Natural killer cell (primary cell): ENCODE data around the gene COL15A1. TPM values are rescaled to one million over a fixed set of nuclear protein-coding genes. Genes with fewer than 3 reads are reported as not detected.

Experiments
- ATAC-seq, 3 donors: fragments of 150-1000 bp in 2 of 3; fragments of 200-7000 bp in 1 of 3; cut with Tn5 transposase; 1 replicate in 1 of 3; 2 replicates in 2 of 3; pipeline ENCODE4 v1.10.0; 2021; ENCODE audit warnings: mild to moderate bottlenecking in 2 of 3, moderate library complexity in 2 of 3
- DNase-seq, 2 donors: peaks; one replicate each; pipeline versions ENCODE4 v3.0.0 to v3.0.0-alpha.2; 2013 to 2021; ENCODE audit warnings: mixed read lengths in 1 of 2
- H3K27ac ChIP-seq: one replicate; pipeline ENCODE4 v1.5.1; 2013; ENCODE audit warnings: mild to moderate bottlenecking, low read length
- H3K27me3 ChIP-seq: one replicate; pipeline ENCODE4 v1.6.1; 2013; ENCODE audit warnings: low read length; ENCODE audit not compliant: control insufficient read depth, insufficient read depth
- H3K36me3 ChIP-seq: one replicate; pipeline ENCODE4 v1.6.1; 2013; ENCODE audit warnings: low read length; ENCODE audit not compliant: control insufficient read depth, insufficient read depth
- H3K4me1 ChIP-seq: one replicate; pipeline ENCODE4 v1.6.1; 2013; ENCODE audit warnings: low read length; ENCODE audit not compliant: control insufficient read depth, insufficient read depth
- H3K4me3 ChIP-seq: one replicate; pipeline ENCODE4 v1.5.1; 2013; ENCODE audit warnings: low read length
- H3K9me3 ChIP-seq: one replicate; pipeline ENCODE4 v1.6.1; 2013; ENCODE audit warnings: low read length; ENCODE audit not compliant: control insufficient read depth, insufficient read depth
- H3K27ac Mint-ChIP-seq, 2 donors: one replicate each; pipeline ENCODE4 v1.8.0; 2022; ENCODE audit warnings: mild to moderate bottlenecking in 2 of 2, mixed read lengths in 2 of 2, moderate library complexity in 1 of 2
- H3K27me3 Mint-ChIP-seq, 2 donors: one replicate each; pipeline ENCODE4 v1.8.0; 2022; ENCODE audit warnings: low read depth in 2 of 2, mixed read lengths in 2 of 2
- H3K36me3 Mint-ChIP-seq: one replicate; pipeline ENCODE4 v1.8.0; 2022; ENCODE audit warnings: mixed read lengths
- H3K4me1 Mint-ChIP-seq, 2 donors: one replicate each; pipeline ENCODE4 v1.8.0; 2022; ENCODE audit warnings: mixed read lengths in 2 of 2
- H3K4me3 Mint-ChIP-seq: one replicate; pipeline ENCODE4 v1.8.0; 2022; ENCODE audit warnings: mild to moderate bottlenecking, moderate library complexity, mixed read lengths
- H3K9me3 Mint-ChIP-seq, 2 donors: one replicate each; pipeline ENCODE4 v1.8.0; 2022; ENCODE audit warnings: mixed read lengths in 2 of 2
- WGBS: methylation state at CpG from one replicate; pipeline ENCODE4 v1.1.7; 2013; ENCODE audit warnings: missing lambda C conversion rate; ENCODE audit not compliant: insufficient coverage; 5-methylcytosine and 5-hydroxymethylcytosine counted together
- intact Hi-C: fragments of 100-400 bp; cut with micrococcal nuclease; formaldehyde crosslinking; loops from one replicate; pipeline ENCODE4 v1.14.2; 2022
- total RNA-seq, 4 donors: library from RNA; stranded (reverse); fragments of 120-200 nt in 1 of 4; gene quantifications; one replicate each; pipeline versions ENCODE4 v1.2.3 to v1.2.4, GENCODE V29; 2013 to 2022
- TF ChIP-seq, protein P1 (sequence below): fragments of 200-600 bp; IDR thresholded peaks from one replicate; pipeline ENCODE4 v1.8.0; 2022; ENCODE audit warnings: antibody characterized with exemption

Gene COL15A1
- total RNA-seq, 3 donors from 2014 or later (not counting 1 experiment from before 2014, with no cell fraction given), result 0.18 to 0.82 (median 0.19) TPM

DNA sequence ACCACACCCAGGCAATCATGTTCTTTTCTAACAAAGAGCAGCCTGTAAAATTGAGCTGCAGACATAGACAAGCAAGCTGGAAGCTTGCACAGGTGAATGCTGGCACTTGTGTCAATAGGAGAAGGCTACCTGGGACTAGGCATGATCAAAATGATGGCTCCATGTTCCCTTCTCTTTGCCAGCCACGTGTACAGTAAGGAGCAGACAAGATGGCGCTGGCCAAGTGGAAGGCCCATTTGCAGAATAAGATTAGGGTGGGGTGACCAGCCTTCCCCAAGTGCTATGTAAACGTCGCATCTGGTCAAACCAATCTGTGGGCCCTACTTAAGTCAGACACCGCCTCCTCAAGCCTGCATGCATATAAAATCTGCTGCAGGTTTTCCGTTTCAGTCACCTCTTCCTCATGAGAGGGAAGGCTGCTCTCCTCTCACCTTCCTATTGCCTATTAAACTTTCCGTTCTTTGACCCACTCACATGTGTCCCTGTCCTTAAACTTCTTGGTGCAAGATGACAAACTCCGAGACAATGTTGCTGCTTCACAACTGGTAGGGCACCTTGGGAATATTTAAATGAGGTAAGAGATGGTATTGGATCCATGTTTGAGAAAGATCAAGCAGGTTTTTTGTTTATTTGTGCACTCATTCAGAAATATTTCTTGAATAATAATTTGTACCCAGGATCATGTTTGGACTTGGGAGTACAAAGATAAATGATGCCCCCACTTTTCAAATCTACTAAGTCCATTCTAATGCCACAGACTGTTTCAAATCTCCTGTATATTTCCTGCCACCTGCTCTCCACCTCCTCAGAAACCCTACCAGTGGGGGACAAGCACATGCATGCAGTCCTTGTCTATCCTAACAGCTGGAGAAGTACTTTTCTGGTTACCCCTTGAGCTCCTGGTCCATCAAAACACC, 130.5 kb downstream of the COL15A1 start:
- ATAC-seq, result no peak
- no peak for DNase-seq
- WGBS, result 92% methylated on average over 8 of the region's 8 CpGs
- Mint-ChIP-seq H3K9me3 (no peaks in the 10 kb centered on the region), H3K36me3 (no peaks in the 10 kb centered on the region), H3K27ac (peak overlapping the region; percentile 93 to 98), H3K4me3 (no peak overlapping the region), H3K27me3 (no peaks in the 10 kb centered on the region), H3K4me1 (peaks cover 80 to 84% of the 10 kb centered on the region in 2 donors)
- intact Hi-C loops, result no loop called here
- H3K27me3 ChIP-seq, result no peaks in the 10 kb centered on the region
- no peaks in the 10 kb centered on the region for H3K9me3 ChIP-seq
- no peak overlapping the region for H3K4me3 ChIP-seq
- no peak overlapping the region for H3K27ac ChIP-seq
- H3K4me1 ChIP-seq, result peaks cover 50% of the 10 kb centered on the region
- no peaks in the 10 kb centered on the region for H3K36me3 ChIP-seq
- TF ChIP-seq, protein P1, sequence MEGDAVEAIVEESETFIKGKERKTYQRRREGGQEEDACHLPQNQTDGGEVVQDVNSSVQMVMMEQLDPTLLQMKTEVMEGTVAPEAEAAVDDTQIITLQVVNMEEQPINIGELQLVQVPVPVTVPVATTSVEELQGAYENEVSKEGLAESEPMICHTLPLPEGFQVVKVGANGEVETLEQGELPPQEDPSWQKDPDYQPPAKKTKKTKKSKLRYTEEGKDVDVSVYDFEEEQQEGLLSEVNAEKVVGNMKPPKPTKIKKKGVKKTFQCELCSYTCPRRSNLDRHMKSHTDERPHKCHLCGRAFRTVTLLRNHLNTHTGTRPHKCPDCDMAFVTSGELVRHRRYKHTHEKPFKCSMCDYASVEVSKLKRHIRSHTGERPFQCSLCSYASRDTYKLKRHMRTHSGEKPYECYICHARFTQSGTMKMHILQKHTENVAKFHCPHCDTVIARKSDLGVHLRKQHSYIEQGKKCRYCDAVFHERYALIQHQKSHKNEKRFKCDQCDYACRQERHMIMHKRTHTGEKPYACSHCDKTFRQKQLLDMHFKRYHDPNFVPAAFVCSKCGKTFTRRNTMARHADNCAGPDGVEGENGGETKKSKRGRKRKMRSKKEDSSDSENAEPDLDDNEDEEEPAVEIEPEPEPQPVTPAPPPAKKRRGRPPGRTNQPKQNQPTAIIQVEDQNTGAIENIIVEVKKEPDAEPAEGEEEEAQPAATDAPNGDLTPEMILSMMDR, result no peak

DNA sequence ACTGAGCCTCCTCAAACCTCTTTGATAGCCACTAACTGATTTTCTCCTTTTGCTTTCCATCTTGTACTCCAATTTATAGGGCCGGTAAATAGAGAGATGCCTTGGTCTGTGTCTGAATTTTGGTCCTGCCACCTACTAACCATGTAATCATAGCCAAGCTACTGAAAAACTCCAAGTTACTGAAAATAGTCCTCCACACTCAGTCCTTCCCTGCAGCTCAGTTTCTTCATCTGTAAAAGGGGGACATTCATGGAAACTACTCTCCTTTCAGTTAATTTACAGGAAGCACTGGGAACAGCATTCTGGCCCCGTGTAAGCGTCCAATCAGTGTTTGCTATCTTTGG, 131.2 kb downstream of the COL15A1 start:
- 100% methylated on average over 3 of the region's 3 CpGs for WGBS
- TF ChIP-seq, protein P1, result no peak
- Mint-ChIP-seq H3K9me3 (no peaks in the 10 kb centered on the region), H3K27me3 (no peaks in the 10 kb centered on the region), H3K4me3 (no peak overlapping the region), H3K27ac (peak overlapping the region; percentile 93 to 98), H3K4me1 (peaks cover 83 to 84% of the 10 kb centered on the region in 2 donors), H3K36me3 (no peaks in the 10 kb centered on the region)
- intact Hi-C loops, result loop anchor here (5.0 kb wide), 1 partner anchor 33 kb away; no protein-coding TSS in a partner anchor
- H3K27me3 ChIP-seq, result no peaks in the 10 kb centered on the region
- no peak overlapping the region for H3K4me3 ChIP-seq
- no peaks in the 10 kb centered on the region for H3K36me3 ChIP-seq
- DNase-seq (no peak), ATAC-seq (no peak)
- no peak overlapping the region for H3K27ac ChIP-seq
- H3K9me3 ChIP-seq, result no peaks in the 10 kb centered on the region
- H3K4me1 ChIP-seq, result peaks cover 49% of the 10 kb centered on the region

DNA sequence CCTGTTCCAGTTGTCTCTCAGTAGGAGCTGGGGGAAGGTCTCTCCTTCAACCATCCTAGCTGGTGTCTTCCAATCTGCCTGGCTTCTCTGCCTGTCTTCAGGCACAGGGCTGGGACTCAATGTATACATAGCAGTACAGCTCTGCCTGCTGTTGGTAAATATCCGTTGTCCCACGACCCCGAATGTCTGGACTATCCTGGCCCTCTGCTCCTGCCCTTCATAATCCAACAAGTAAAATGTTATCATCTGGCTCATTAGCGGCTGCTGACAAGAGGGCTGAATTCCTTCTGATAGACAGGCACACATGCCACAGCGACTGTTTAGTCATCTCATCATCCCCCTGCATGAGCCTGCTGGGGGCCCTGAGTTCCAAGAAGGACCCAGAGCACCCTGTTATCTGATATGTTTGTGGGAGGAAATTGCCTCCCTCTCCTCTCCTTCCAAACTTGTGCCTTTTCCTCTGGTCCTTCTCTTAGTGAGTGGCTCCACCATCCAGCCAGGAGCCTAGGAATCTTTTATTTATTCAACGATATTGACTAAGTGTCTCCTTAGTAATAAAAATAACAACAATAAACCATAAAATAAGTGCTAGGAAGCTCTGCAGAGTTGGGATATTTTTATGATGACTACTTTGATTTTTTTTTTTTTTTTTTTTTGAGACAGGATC, 131.7 kb downstream of the COL15A1 start:
- DNase-seq (no peak), ATAC-seq (no peak)
- intact Hi-C loops, result loop anchor here (5.0 kb wide), 1 partner anchor 33 kb away; no protein-coding TSS in a partner anchor
- Mint-ChIP-seq H3K4me3 (peak overlapping the region; percentile 25), H3K9me3 (no peaks in the 10 kb centered on the region), H3K27me3 (no peaks in the 10 kb centered on the region), H3K36me3 (no peaks in the 10 kb centered on the region), H3K27ac (peak overlapping the region; percentile 93 to 98), H3K4me1 (peaks cover 80 to 84% of the 10 kb centered on the region in 2 donors)
- H3K9me3 ChIP-seq, result no peaks in the 10 kb centered on the region
- H3K36me3 ChIP-seq, result no peaks in the 10 kb centered on the region
- 97% methylated on average over 5 of the region's 6 CpGs for WGBS
- no peak overlapping the region for H3K4me3 ChIP-seq
- TF ChIP-seq, protein P1, result no peak
- no peak overlapping the region for H3K27ac ChIP-seq
- peaks cover 49% of the 10 kb centered on the region for H3K4me1 ChIP-seq
- H3K27me3 ChIP-seq, result no peaks in the 10 kb centered on the region
